Measurements from ENCODE around the gene ANKRD28. TPM values are rescaled to one million over a fixed set of nuclear protein-coding genes. Genes with fewer than 3 reads are reported as not detected.

Gene ANKRD28
- total and polyA plus RNA-seq, 2 of the 8 experiments (the other 6 are each of a cell fraction or from before 2014, with no cell fraction given): 39.1 to 61.7 TPM

DNA sequence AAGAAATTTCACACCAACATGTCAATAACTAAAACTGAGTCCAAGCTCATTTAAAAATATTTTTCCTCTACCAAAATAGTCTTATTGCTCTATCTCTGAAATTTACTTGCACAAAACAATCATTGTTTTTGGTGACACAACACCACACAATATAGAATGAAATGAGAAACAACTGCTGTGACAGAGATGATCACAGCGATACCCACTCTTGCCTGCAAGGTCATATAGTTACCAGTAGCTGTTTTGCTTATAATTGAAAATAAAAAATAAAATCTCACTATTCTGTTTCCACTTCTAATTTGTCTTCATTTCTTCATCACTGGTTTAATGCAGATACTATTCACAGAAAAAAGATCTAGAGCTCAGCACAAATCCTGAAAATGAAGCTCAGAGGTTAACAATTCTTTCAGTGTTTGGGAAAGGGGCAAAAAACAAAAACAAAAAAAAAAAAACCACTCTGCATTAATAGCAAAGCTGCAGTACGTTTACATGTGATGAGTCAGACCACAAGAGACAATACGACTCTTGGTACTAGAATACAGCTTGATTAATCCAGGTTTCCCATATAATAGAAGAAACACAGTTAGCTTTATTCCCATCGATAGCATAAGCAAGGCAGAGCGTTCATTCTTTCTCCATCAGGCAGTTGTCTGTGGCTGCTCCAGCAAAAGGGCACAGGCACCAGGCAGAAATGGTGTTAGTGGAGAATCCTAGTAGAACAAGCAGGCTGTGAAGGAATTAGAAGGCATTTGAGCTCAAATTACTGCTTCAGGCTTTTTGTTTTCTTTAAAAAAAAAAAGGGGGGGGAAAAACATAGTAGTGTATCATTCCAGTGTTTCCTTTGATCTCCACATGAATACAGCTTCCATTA lies 773 bp downstream of the ANKRD28 start:
- no peak for DNase-seq (ENCODE audit: low read depth in 1 of 2, low spot score in 2 of 2)
- H3K14ac ChIP-seq (ENCODE audit: insufficient read length): no peak overlapping the region
- ChIA-PET POLR2A (ENCODE audit: partially characterized antibody) (interaction anchor here (1.2 to 2.3 kb wide), 2 partner anchors 11 to 12 kb away, joined by 4 to 7 read pairs; no protein-coding TSS in a partner anchor), CTCF (ENCODE audit: partially characterized antibody) (interaction anchor here (0.6 to 2.1 kb wide), 8 partner anchors 9 to 531 kb away, joined by 3 to 8 read pairs (median 4); no protein-coding TSS in a partner anchor)
- H3K27me3 ChIP-seq (replicated peaks in 1 of 4; ENCODE audit: control insufficient read depth in 3 of 4, extremely low read depth in 1 of 4, insufficient read depth in 3 of 4, low read length in 3 of 4): no peaks in the 10 kb centered on the region
- H3K56ac ChIP-seq (replicated peaks; ENCODE audit: insufficient read length, low read depth, low read length): no peak overlapping the region
- no peaks in the 10 kb centered on the region for H3K23me2 ChIP-seq (ENCODE audit: low read depth, low read length)
- 64% methylated on average over 5 of the region's 5 CpGs; no CpG with 5 or more reads in 1 of the 2 experiments for WGBS, 2 experiments (ENCODE audit: extremely low coverage in 1 of 2, insufficient coverage in 1 of 2, insufficient read length in 1 of 2, insufficient replicate concordance in 2 of 2, low coverage in 1 of 2, low lambda C conversion rate in 2 of 2, missing lambda C conversion rate in 1 of 2)
- H3K36me3 ChIP-seq (ENCODE audit: control insufficient read depth in 2 of 4, insufficient read depth in 4 of 4, low read length in 3 of 4): no peaks in the 10 kb centered on the region
- H2AK5ac ChIP-seq (ENCODE audit: low read depth, low read length): no peak overlapping the region
- no peak overlapping the region for H2BK5ac ChIP-seq (ENCODE audit: low read depth, low read length)
- no peak overlapping the region for H4K8ac ChIP-seq (ENCODE audit: extremely low read depth, insufficient read depth, low read length)
- H3K23ac ChIP-seq (ENCODE audit: insufficient read length): no peak overlapping the region
- peaks cover 0 to 7% (median 4%) of the 10 kb centered on the region in 4 experiments; a peak in 4 of 7 replicates for H3K4me1 ChIP-seq (replicated peaks in 1 of 4; ENCODE audit: control insufficient read depth in 3 of 4, insufficient read depth in 4 of 4, low read length in 3 of 4)
- FAIRE-seq: peak; percentile 39
- H3K18ac ChIP-seq (ENCODE audit: extremely low read depth, low read length): no peak overlapping the region
- H3K79me2 ChIP-seq (ENCODE audit: control insufficient read depth in 1 of 2, insufficient read depth in 2 of 2, low read length in 2 of 2): peaks cover 0 to 52% of the 10 kb centered on the region in 2 experiments; a peak in 2 of 4 replicates
- no peak overlapping the region for H3K4ac ChIP-seq (replicated peaks; ENCODE audit: insufficient read length, low read depth, low read length)
- H3K27ac ChIP-seq (ENCODE audit: low read depth, low read length): peak overlapping the region; percentile 13; the same call in 1 of the 2 replicates
- TF ChIP-seq E2F6 (IDR thresholded peaks at IDR 0.05) (no peak), GTF2F1 (IDR thresholded peaks at IDR 0.05; ENCODE audit: borderline replicate concordance, low read depth, low read length) (no peak), SUZ12 (IDR thresholded peaks at IDR 0.05; ENCODE audit: low read length) (no peak), SAP30 (IDR thresholded peaks at IDR 0.05; ENCODE audit: insufficient read depth, insufficient replicate concordance, low read length) (no peak)
- peak overlapping the region; percentile 34 to 37; a peak in 2 of 4 replicates for H3K4me2 ChIP-seq (ENCODE audit: insufficient read depth in 1 of 2, low read depth in 2 of 2, low read length in 2 of 2)
- no peak overlapping the region for H3K9ac ChIP-seq (replicated peaks in 1 of 4; ENCODE audit: extremely low read depth in 1 of 4, low read depth in 3 of 4, low read length in 3 of 4)
- no peak overlapping the region for H2AFZ ChIP-seq (ENCODE audit: low read length)
- no peak overlapping the region for H4K91ac ChIP-seq (replicated peaks; ENCODE audit: insufficient read length, low read length)
- H3K9me3 ChIP-seq (ENCODE audit: insufficient read depth in 2 of 2, low read depth in 1 of 2, low read length in 1 of 2): no peaks in the 10 kb centered on the region
- no peak overlapping the region for H2BK12ac ChIP-seq (ENCODE audit: low read depth, low read length)
- no peaks in the 10 kb centered on the region for H4K20me1 ChIP-seq (replicated peaks in 1 of 2; ENCODE audit: control insufficient read depth in 1 of 2, insufficient read depth in 2 of 2, low read length in 2 of 2)
- no peak overlapping the region for H2BK15ac ChIP-seq (ENCODE audit: low read length)
- H4K5ac ChIP-seq (ENCODE audit: insufficient read length, low read depth, low read length): no peak overlapping the region
- no peak overlapping the region for H2BK120ac ChIP-seq (replicated peaks; ENCODE audit: low read depth, low read length)
- H3K4me3 ChIP-seq (ENCODE audit: extremely low read depth in 1 of 4, insufficient read depth in 2 of 4, low read depth in 3 of 4, low read length in 4 of 4): peak overlapping the region in 1 of 4 experiments; percentile 33; a peak in 2 of 8 replicates
- H2BK20ac ChIP-seq (ENCODE audit: low read length): no peak overlapping the region
- peaks cover 1% of the 10 kb centered on the region; the same call in 1 of the 2 replicates for H3K79me1 ChIP-seq (ENCODE audit: low read depth, low read length)
